WTC11 (cell line): ENCODE data around the gene COL9A2. TPM values are rescaled to one million over a fixed set of nuclear protein-coding genes. Genes with fewer than 3 reads are reported as not detected.

ENCODE experiments used
- ATAC-seq: fragments of 200-7000 bp; cut with Tn5 transposase; 2 replicates; pipeline ENCODE4 v1.10.0; 2021; ENCODE audit warnings: mild to moderate bottlenecking, moderate library complexity
- CTCF ChIA-PET: fragments of 300-600 bp; sonication (Branson Sonifier 250); formaldehyde crosslinking; loops from one replicate; lab custom pipeline; 2021; ENCODE audit warnings: antibody characterized with exemption; lab: Charles Lee
- POLR2A ChIA-PET: fragments of 350-600 bp; sonication (Branson Sonifier 250); formaldehyde crosslinking; loops from one replicate; lab custom pipeline; 2021; ENCODE audit warnings: antibody characterized with exemption; lab: Charles Lee
- DNase-seq: peaks from one replicate; pipeline ENCODE4 v3.0.0; 2021; ENCODE audit warnings: low spot score
- H3K27ac Mint-ChIP-seq: 2 replicates; pipeline ENCODE4 v1.8.0; 2021; ENCODE audit warnings: mixed read lengths
- H3K27me3 Mint-ChIP-seq: 2 replicates; pipeline ENCODE4 v1.8.0; 2021; ENCODE audit warnings: low read depth, mild to moderate bottlenecking, moderate library complexity, mixed read lengths
- H3K36me3 Mint-ChIP-seq: 2 replicates; pipeline ENCODE4 v1.8.0; 2021; ENCODE audit warnings: mixed read lengths
- H3K4me1 Mint-ChIP-seq: 2 replicates; pipeline ENCODE4 v1.8.0; 2022; ENCODE audit warnings: mixed read lengths
- H3K4me3 Mint-ChIP-seq: 2 replicates; pipeline ENCODE4 v1.8.0; 2021; ENCODE audit warnings: mild to moderate bottlenecking, moderate library complexity, mixed read lengths
- H3K9me3 Mint-ChIP-seq: 2 replicates; pipeline ENCODE4 v1.8.0; 2021; ENCODE audit warnings: mixed read lengths
- CTCF ChIP-seq: fragments of 200-600 bp; IDR thresholded peaks from 2 replicates; pipeline ENCODE4 v1.8.0; 2022; ENCODE audit warnings: antibody characterized with exemption
- FOXJ3 ChIP-seq: sonication (generic); formaldehyde crosslinking; IDR thresholded peaks from 2 replicates; pipeline ENCODE4 v1.9.0; 2021; ENCODE audit warnings: missing genetic modification reagents, mild to moderate bottlenecking, borderline replicate concordance
- HMGA2 ChIP-seq: fragments of 250-450 bp; sonication (Bioruptor Pico); IDR thresholded peaks from 2 replicates; pipeline ENCODE4 v1.4.0; 2021; ENCODE audit warnings: mild to moderate bottlenecking, moderate library complexity
- IRF1 ChIP-seq: sonication (generic); formaldehyde crosslinking; IDR thresholded peaks from 2 replicates; pipeline ENCODE4 v1.8.0; 2023; ENCODE audit warnings: missing genetic modification reagents
- NR2C2 ChIP-seq: sonication (generic); formaldehyde crosslinking; IDR thresholded peaks from 2 replicates; pipeline ENCODE4 v1.8.0; 2022; ENCODE audit warnings: mild to moderate bottlenecking, missing genetic modification reagents
- PRDM15 ChIP-seq: sonication (generic); formaldehyde crosslinking; IDR thresholded peaks from 2 replicates; pipeline ENCODE4 v1.8.0; 2022; ENCODE audit warnings: missing genetic modification reagents
- PRRX2 ChIP-seq: fragments of 250-450 bp; sonication (Bioruptor Pico); IDR thresholded peaks from 2 replicates; pipeline ENCODE4 v1.8.0; 2021; ENCODE audit warnings: mild to moderate bottlenecking
- SMAD4 ChIP-seq: sonication (generic); formaldehyde crosslinking; IDR thresholded peaks from 2 replicates; pipeline ENCODE4 v1.8.0; 2022; ENCODE audit warnings: mild to moderate bottlenecking, missing genetic modification reagents
- ZNF263 ChIP-seq: sonication (generic); formaldehyde crosslinking; IDR thresholded peaks from 2 replicates; pipeline ENCODE4 v1.8.1; 2022; ENCODE audit warnings: low read depth, mild to moderate bottlenecking, moderate library complexity, missing genetic modification reagents
- ZNF281 ChIP-seq: sonication (generic); formaldehyde crosslinking; IDR thresholded peaks from 2 replicates; pipeline ENCODE4 v1.8.0; 2023; ENCODE audit warnings: mild to moderate bottlenecking, missing genetic modification reagents
- ZNF416 ChIP-seq: fragments of 250-450 bp; sonication (Bioruptor Pico); IDR thresholded peaks from 2 replicates; pipeline ENCODE4 v1.9.0; 2021; ENCODE audit warnings: mild to moderate bottlenecking, inconsistent platforms
- ZNF423 ChIP-seq: fragments of 250-450 bp; sonication (Bioruptor Pico); IDR thresholded peaks from 2 replicates; pipeline ENCODE4 v2.1.2; 2022; ENCODE audit warnings: mild to moderate bottlenecking, moderate library complexity
- total RNA-seq: library from RNA; stranded (reverse); gene quantifications from 3 replicates; pipeline ENCODE4 v1.2.3, GENCODE V29; 2021
- TF ChIP-seq, protein P1 (sequence below): fragments of 250-450 bp; sonication (Bioruptor Pico); IDR thresholded peaks from 2 replicates; pipeline ENCODE4 v2.1.2; 2022; ENCODE audit warnings: mild to moderate bottlenecking, moderate library complexity
- TF ChIP-seq, protein P2 (sequence below): sonication (generic); formaldehyde crosslinking; IDR thresholded peaks from 2 replicates; pipeline ENCODE4 v1.8.0; 2023; ENCODE audit warnings: missing genetic modification reagents, mild to moderate bottlenecking, borderline replicate concordance

The COL9A2 gene
- total RNA-seq, 1 experiment from 2014 or later: 4.7 TPM

DNA sequence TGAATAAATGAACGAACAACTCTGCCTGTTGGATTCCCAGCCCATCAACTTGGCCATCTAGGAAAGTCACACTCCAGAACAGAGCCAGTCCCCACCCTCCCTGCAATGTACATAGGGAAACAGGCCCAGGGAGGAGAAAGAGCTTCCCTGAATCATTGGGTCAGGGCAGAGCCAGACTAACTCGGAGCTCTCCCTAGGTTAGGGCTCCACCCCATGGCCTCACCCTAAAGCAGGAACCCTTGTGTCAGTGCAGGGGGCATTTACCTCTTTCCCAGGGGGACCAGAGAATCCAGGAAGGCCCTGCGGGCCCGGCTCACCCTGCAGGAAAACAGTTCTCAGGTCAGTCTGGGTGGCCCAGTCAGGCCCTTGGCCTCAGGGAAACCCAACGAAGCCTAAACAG lies 11.6 kb downstream of the COL9A2 start (continued):
- no peak for TF ChIP-seq FOXJ3
- no peak for TF ChIP-seq SMAD4 (CRISPR knock-in tag)
- no peak for TF ChIP-seq ZNF416 (CRISPR knock-in tag)
- TF ChIP-seq ZNF281 (CRISPR knock-in tag): no peak
- TF ChIP-seq, protein P1, sequence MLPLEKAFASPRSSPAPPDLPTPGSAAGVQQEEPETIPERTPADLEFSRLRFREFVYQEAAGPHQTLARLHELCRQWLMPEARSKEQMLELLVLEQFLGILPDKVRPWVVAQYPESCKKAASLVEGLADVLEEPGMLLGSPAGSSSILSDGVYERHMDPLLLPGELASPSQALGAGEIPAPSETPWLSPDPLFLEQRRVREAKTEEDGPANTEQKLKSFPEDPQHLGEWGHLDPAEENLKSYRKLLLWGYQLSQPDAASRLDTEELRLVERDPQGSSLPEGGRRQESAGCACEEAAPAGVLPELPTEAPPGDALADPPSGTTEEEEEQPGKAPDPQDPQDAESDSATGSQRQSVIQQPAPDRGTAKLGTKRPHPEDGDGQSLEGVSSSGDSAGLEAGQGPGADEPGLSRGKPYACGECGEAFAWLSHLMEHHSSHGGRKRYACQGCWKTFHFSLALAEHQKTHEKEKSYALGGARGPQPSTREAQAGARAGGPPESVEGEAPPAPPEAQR (CRISPR knock-in tag): no peak
- TF ChIP-seq NR2C2 (CRISPR knock-in tag): no peak

GRCh38 chr1:40303790-40304189 lies 13.3 kb downstream of the COL9A2 start:
- H3K4me1 Mint-ChIP-seq: no peaks in the 10 kb centered on the region
- no peak for DNase-seq
- H3K27ac Mint-ChIP-seq: no peak overlapping the region
- peaks cover 26% of the 10 kb centered on the region for H3K27me3 Mint-ChIP-seq
- POLR2A ChIA-PET: no interaction called here
- no peaks in the 10 kb centered on the region for H3K9me3 Mint-ChIP-seq
- no peak for TF ChIP-seq ZNF423 (CRISPR knock-in tag)
- TF ChIP-seq IRF1: no peak
- TF ChIP-seq ZNF263 (CRISPR knock-in tag): no peak
- TF ChIP-seq PRRX2: no peak
- TF ChIP-seq, protein P2, sequence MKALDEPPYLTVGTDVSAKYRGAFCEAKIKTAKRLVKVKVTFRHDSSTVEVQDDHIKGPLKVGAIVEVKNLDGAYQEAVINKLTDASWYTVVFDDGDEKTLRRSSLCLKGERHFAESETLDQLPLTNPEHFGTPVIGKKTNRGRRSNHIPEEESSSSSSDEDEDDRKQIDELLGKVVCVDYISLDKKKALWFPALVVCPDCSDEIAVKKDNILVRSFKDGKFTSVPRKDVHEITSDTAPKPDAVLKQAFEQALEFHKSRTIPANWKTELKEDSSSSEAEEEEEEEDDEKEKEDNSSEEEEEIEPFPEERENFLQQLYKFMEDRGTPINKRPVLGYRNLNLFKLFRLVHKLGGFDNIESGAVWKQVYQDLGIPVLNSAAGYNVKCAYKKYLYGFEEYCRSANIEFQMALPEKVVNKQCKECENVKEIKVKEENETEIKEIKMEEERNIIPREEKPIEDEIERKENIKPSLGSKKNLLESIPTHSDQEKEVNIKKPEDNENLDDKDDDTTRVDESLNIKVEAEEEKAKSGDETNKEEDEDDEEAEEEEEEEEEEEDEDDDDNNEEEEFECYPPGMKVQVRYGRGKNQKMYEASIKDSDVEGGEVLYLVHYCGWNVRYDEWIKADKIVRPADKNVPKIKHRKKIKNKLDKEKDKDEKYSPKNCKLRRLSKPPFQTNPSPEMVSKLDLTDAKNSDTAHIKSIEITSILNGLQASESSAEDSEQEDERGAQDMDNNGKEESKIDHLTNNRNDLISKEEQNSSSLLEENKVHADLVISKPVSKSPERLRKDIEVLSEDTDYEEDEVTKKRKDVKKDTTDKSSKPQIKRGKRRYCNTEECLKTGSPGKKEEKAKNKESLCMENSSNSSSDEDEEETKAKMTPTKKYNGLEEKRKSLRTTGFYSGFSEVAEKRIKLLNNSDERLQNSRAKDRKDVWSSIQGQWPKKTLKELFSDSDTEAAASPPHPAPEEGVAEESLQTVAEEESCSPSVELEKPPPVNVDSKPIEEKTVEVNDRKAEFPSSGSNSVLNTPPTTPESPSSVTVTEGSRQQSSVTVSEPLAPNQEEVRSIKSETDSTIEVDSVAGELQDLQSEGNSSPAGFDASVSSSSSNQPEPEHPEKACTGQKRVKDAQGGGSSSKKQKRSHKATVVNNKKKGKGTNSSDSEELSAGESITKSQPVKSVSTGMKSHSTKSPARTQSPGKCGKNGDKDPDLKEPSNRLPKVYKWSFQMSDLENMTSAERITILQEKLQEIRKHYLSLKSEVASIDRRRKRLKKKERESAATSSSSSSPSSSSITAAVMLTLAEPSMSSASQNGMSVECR (CRISPR knock-in tag): no peak
- CTCF ChIA-PET: interaction anchor here (1.0 to 4.1 kb wide), 2 partner anchors 11 to 160 kb away, joined by 3 to 26 read pairs; no protein-coding TSS in a partner anchor
- no peaks in the 10 kb centered on the region for H3K36me3 Mint-ChIP-seq
- peak overlapping the region; percentile 61 for H3K4me3 Mint-ChIP-seq
- no peak for ATAC-seq

DNA sequence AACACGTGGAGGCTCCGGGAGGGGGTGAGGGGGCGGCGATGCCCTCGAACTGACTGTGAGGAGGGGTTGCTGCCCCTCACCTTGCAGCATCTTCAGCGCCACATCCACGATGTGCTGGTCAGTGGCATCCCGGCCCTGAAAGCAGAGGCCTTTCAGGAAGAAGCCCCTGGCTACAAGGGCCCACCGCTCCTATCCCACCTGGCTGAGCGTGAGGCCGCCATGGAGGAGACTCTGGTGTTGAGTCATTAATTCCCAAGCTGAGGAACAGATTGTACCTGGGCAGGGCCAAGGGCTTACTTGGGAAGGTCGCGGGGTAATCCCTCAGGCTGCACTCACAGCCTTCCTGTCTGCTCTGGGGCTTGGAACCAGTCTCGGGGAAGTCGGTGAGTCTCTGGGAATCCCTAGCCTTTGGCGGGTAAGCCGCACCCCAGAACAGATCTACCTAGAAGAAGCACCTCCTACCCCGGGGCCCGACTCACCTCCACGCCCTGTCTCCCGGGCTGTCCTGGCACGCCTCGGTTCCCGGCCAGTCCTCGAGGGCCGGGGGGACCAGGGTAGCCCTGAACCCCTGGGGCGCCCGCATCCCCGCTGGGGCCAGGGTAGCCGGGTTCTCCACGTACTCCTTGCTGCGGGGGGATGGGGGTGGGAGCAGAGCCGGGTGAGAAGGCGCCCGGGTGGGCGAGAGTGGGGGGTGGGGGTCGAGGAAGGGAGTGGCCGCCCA lies 13.9 kb downstream of the COL9A2 start:
- CTCF ChIA-PET: interaction anchor here (1.0 kb wide), 1 partner anchor 159 kb away, joined by 3 read pairs; no protein-coding TSS in a partner anchor
- H3K4me1 Mint-ChIP-seq: no peaks in the 10 kb centered on the region
- H3K36me3 Mint-ChIP-seq: no peaks in the 10 kb centered on the region
- H3K27me3 Mint-ChIP-seq: peaks cover 26% of the 10 kb centered on the region
- H3K9me3 Mint-ChIP-seq: no peaks in the 10 kb centered on the region
- DNase-seq: peak; percentile 23
- no peak for TF ChIP-seq PRDM15
- TF ChIP-seq, protein P1 (CRISPR knock-in tag): no peak
- TF ChIP-seq HMGA2 (CRISPR knock-in tag): no peak
- no peak for TF ChIP-seq CTCF
- TF ChIP-seq FOXJ3: no peak
- POLR2A ChIA-PET: no interaction called here
- H3K4me3 Mint-ChIP-seq: peak overlapping the region; percentile 61
- ATAC-seq: peak; percentile 28
- no peak overlapping the region for H3K27ac Mint-ChIP-seq
